RWPE1 (cell line): ENCODE measurements around the gene ESR1.

Source experiments
- CTCF ChIA-PET: fragments of 350-600 bp; sonication (Branson Sonifier 250); formaldehyde crosslinking; extraction: SDS; loops from one replicate; lab custom pipeline; 2021; lab: Yijun Ruan, JAX
- POLR2A ChIA-PET: fragments of 400-600 bp; formaldehyde crosslinking; extraction: SDS; loops from one replicate; lab custom pipeline; 2020; ENCODE audit warnings: antibody characterized with exemption; ENCODE audit not compliant: low non-redundant PET; lab: Yijun Ruan, JAX
- DNase-seq: peaks from one replicate; pipeline ENCODE4 v3.0.0; 2012; ENCODE audit warnings: low spot score
- H3K27ac ChIP-seq: fragments of 450-650 bp; 2 replicates; pipeline ENCODE4 v1.5.1; 2017
- TF ChIP-seq, protein P1 (sequence below): fragments of 450-650 bp; conservative IDR thresholded peaks from 2 replicates; pipeline ENCODE4 v1.5.1; 2017; ENCODE audit warnings: low read depth, mild to moderate bottlenecking

Gene ESR1

DNA sequence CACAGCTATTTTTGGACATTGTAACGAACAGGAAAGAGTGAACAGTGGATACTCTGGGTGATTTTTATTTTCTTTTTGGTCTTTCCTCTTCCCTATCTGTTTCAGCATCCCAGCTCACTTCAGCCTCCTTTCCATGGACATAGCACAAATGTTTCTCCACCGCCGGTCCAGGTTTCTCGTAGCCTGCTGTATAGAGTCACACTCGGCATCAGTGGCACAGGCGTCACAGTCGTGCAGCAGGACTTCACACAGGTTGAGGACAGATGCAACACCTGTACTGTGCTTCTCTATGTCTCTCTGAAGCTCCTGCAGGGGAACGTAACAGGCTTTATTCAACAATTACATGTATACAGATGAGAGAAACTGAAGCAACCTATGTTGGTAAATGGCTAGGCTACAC lies 348.3 kb downstream of the ESR1 start:
- no peak overlapping the region for H3K27ac ChIP-seq
- TF ChIP-seq, protein P1, sequence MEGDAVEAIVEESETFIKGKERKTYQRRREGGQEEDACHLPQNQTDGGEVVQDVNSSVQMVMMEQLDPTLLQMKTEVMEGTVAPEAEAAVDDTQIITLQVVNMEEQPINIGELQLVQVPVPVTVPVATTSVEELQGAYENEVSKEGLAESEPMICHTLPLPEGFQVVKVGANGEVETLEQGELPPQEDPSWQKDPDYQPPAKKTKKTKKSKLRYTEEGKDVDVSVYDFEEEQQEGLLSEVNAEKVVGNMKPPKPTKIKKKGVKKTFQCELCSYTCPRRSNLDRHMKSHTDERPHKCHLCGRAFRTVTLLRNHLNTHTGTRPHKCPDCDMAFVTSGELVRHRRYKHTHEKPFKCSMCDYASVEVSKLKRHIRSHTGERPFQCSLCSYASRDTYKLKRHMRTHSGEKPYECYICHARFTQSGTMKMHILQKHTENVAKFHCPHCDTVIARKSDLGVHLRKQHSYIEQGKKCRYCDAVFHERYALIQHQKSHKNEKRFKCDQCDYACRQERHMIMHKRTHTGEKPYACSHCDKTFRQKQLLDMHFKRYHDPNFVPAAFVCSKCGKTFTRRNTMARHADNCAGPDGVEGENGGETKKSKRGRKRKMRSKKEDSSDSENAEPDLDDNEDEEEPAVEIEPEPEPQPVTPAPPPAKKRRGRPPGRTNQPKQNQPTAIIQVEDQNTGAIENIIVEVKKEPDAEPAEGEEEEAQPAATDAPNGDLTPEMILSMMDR, result no peak
- CTCF ChIA-PET, result interaction anchor here (0.6 kb wide), 1 partner anchor 200 kb away, joined by 3 read pairs; no protein-coding TSS in a partner anchor
- no peak for DNase-seq
- POLR2A ChIA-PET, result no interaction called here

DNA sequence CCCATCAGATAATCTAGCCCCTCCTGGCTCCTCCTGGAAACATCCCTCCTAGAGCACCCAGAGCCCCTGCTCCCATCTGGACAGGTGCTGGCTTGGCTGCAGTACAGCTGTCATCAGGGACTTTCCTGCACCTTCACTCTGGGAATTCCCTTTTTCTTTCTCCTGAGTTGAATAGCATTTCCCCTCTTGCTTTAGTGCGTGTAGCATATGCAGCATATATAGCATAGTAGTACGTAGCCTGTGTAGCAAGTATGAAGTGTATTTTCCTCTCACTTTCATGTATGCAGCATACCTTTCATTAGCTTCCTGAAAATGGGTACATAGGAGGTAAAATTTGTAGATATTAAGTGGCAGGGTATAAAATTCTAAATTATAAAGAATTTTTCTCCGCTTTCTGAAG lies 352.9 kb downstream of the ESR1 start:
- DNase-seq, result no peak
- TF ChIP-seq, protein P1, result no peak
- CTCF ChIA-PET, result no interaction called here
- POLR2A ChIA-PET, result no interaction called here
- H3K27ac ChIP-seq, result no peak overlapping the region

GRCh38 chr6:152161501-152161900 lies 354.0 kb downstream of the ESR1 start:
- no peak overlapping the region for H3K27ac ChIP-seq
- DNase-seq, result peak; percentile 9
- ChIA-PET CTCF (interaction anchor here (0.6 kb wide), 1 partner anchor 405 kb away, joined by 3 read pairs; no protein-coding TSS in a partner anchor), POLR2A (no interaction called here)
- TF ChIP-seq, protein P1, result no peak

DNA sequence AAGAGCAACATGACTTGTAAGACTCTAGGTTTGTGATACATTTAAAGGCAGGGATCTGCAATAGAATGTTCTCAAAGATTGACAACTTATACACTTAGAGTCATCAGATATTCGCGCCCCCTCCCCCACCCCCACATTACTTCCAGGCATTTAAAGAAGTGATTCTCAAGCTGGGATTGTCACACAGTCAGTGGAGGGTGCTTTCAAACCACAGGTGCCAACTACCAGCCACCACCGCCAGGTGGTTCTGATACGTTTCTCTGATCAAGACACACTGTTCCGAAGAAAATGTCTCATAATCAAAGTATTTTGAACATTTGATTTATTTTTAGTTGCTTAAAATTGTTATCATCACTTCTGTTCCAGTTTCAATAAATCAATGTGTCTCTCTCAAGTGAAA lies 357.5 kb downstream of the ESR1 start:
- TF ChIP-seq, protein P1, result no peak
- CTCF ChIA-PET, result no interaction called here
- POLR2A ChIA-PET, result no interaction called here
- no peak for DNase-seq
- no peak overlapping the region for H3K27ac ChIP-seq

- DNase-seq, result no peak
- H3K27ac ChIP-seq, result no peak overlapping the region
- POLR2A ChIA-PET, result no interaction called here
- TF ChIP-seq, protein P1, result no peak
- CTCF ChIA-PET, result interaction anchor here (0.9 kb wide), 1 partner anchor 65 kb away, joined by 3 read pairs; no protein-coding TSS in a partner anchor
Measured at GRCh38 chr6:152166497-152166896, 359.0 kb downstream of the ESR1 start.

DNA sequence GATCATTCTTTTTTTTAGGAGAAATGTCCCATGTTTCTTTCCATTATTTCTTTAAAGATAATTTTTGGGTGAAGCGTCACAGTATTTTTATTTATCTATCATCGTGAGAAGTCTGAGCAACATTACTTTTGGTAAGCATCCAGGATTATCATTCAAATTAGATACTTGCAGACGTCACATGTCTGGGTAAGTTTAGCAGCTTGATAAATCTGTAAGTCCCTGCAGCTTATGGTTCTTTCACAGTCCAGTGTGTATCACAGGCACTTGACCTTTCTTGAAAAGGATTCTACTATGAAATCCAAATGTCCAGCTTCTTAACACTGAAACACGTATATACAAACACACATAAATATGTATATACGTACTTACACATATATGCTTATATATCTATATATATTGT lies 359.4 kb downstream of the ESR1 start:
- TF ChIP-seq, protein P1, result no peak
- no peak overlapping the region for H3K27ac ChIP-seq
- ChIA-PET POLR2A (no interaction called here), CTCF (no interaction called here)
- DNase-seq, result no peak
